Common myeloid progenitor, CD34-positive (primary cell): ENCODE measurements around the gene BNC1.

ENCODE experiments used
- CTCF ChIA-PET: fragments of 350-600 bp; sonication (Branson Sonifier 250); formaldehyde crosslinking; loops from one replicate; lab custom pipeline; 2021; ENCODE audit warnings: antibody characterized with exemption; lab: Charles Lee
- POLR2A ChIA-PET: fragments of 350-600 bp; sonication (Branson Sonifier 250); formaldehyde crosslinking; loops from one replicate; lab custom pipeline; 2021; ENCODE audit warnings: antibody characterized with exemption; lab: Charles Lee
- DNase-seq, 3 donors: peaks; one replicate each; pipeline versions ENCODE4 v3.0.0 to v3.0.0-alpha.2; 2013
- H3K27ac ChIP-seq, 2 experiments: 1 replicate in 1 of 2; 2 replicates in 1 of 2; pipeline ENCODE4 v1.7.0; 2013; ENCODE audit warnings: inconsistent platforms in 2 of 2, low read length in 2 of 2, mild to moderate bottlenecking in 2 of 2, low read depth in 1 of 2, moderate library complexity in 1 of 2; ENCODE audit not compliant: severe bottlenecking in 2 of 2, insufficient read depth in 1 of 2, poor library complexity in 1 of 2
- H3K27me3 ChIP-seq, 5 experiments: replicated peaks in 2 of 5; 1 replicate in 3 of 5; 2 replicates in 2 of 5; pipeline versions ENCODE4 v1.6.1 to v1.7.0; 2013; ENCODE audit warnings: low read length in 4 of 5, mild to moderate bottlenecking in 2 of 5, moderate library complexity in 2 of 5, inconsistent platforms in 1 of 5; ENCODE audit not compliant: insufficient read depth in 5 of 5, control insufficient read depth in 4 of 5
- H3K36me3 ChIP-seq, 4 experiments: 1 replicate in 2 of 4; 2 replicates in 2 of 4; pipeline versions ENCODE4 v1.6.1 to v1.7.0; 2013; ENCODE audit warnings: low read length in 3 of 4, control low read depth in 1 of 4, mild to moderate bottlenecking in 1 of 4; ENCODE audit not compliant: control insufficient read depth in 4 of 4, insufficient read depth in 4 of 4
- H3K4me1 ChIP-seq, 4 experiments: 1 replicate in 3 of 4; 2 replicates in 1 of 4; pipeline versions ENCODE4 v1.6.1 to v1.7.1; 2013; ENCODE audit warnings: low read length in 3 of 4, mild to moderate bottlenecking in 3 of 4, control low read depth in 1 of 4, inconsistent platforms in 1 of 4, moderate library complexity in 1 of 4; ENCODE audit not compliant: control insufficient read depth in 4 of 4, insufficient read depth in 4 of 4; ENCODE audit errors: control extremely low read depth in 1 of 4
- H3K4me3 ChIP-seq, 7 experiments: 1 replicate in 4 of 7; 2 replicates in 3 of 7; pipeline versions ENCODE4 v1.5.1 to v1.7.0; 2013; ENCODE audit warnings: mild to moderate bottlenecking in 7 of 7, low read length in 6 of 7, moderate library complexity in 6 of 7, inconsistent platforms in 2 of 7, low read depth in 2 of 7, control low read depth in 1 of 7; ENCODE audit not compliant: insufficient read depth in 4 of 7, control insufficient read depth in 1 of 7; ENCODE audit errors: extremely low read depth in 1 of 7
- H3K9me3 ChIP-seq, 5 experiments: 1 replicate in 4 of 5; 2 replicates in 1 of 5; pipeline versions ENCODE4 v1.6.1 to v1.7.1; 2013; ENCODE audit warnings: low read length in 4 of 5, mild to moderate bottlenecking in 2 of 5, inconsistent platforms in 1 of 5, low read depth in 1 of 5, moderate library complexity in 1 of 5; ENCODE audit not compliant: control insufficient read depth in 4 of 5, insufficient read depth in 2 of 5; ENCODE audit errors: control extremely low read depth in 1 of 5
- WGBS: methylation state at CpG from one replicate; pipeline ENCODE4 v1.1.5; 2013; ENCODE audit not compliant: insufficient coverage; 5-methylcytosine and 5-hydroxymethylcytosine counted together

The BNC1 gene

GRCh38 chr15:83285284-83285978, 967 bp upstream of the BNC1 start:
- peaks cover 18 to 89% (median 59%) of the 10 kb centered on the region in 5 experiments for H3K27me3 ChIP-seq
- ChIA-PET POLR2A (no interaction called here), CTCF (no interaction called here)
- no peaks in the 10 kb centered on the region for H3K36me3 ChIP-seq
- WGBS: 38% methylated on average over 15 of the region's 19 CpGs
- no peak overlapping the region for H3K4me3 ChIP-seq
- no peaks in the 10 kb centered on the region for H3K9me3 ChIP-seq
- H3K4me1 ChIP-seq: peaks cover 0 to 15% (median 12%) of the 10 kb centered on the region in 4 experiments
- no peak for DNase-seq
- no peak overlapping the region for H3K27ac ChIP-seq

GRCh38 chr15:83283813-83284558, 478 bp downstream of the BNC1 start:
- no peak overlapping the region for H3K27ac ChIP-seq
- H3K4me1 ChIP-seq: peaks cover 0 to 15% (median 12%) of the 10 kb centered on the region in 4 experiments
- POLR2A ChIA-PET: no interaction called here
- no peaks in the 10 kb centered on the region for H3K36me3 ChIP-seq
- H3K27me3 ChIP-seq: peaks cover 22 to 94% (median 59%) of the 10 kb centered on the region in 5 experiments
- CTCF ChIA-PET: no interaction called here
- WGBS: 4% methylated on average over 79 of the region's 80 CpGs
- peak overlapping the region in 3 of 7 experiments; percentile 7 to 50 (median 44) for H3K4me3 ChIP-seq
- no peaks in the 10 kb centered on the region for H3K9me3 ChIP-seq
- DNase-seq: peak in 1 of 3 donors; percentile 32

GRCh38 chr15:83283138-83283812, 1.2 kb downstream of the BNC1 start:
- peak in 2 of 3 donors; percentile 42 to 45 for DNase-seq
- ChIA-PET POLR2A (no interaction called here), CTCF (no interaction called here)
- Histone ChIP-seq H3K9me3 (no peaks in the 10 kb centered on the region), H3K4me3 (peak overlapping the region in 3 of 7 experiments; percentile 19 to 50 (median 44)), H3K4me1 (peaks cover 0 to 15% (median 12%) of the 10 kb centered on the region in 4 experiments), H3K27me3 (peaks cover 26 to 91% (median 61%) of the 10 kb centered on the region in 5 experiments), H3K27ac (no peak overlapping the region), H3K36me3 (no peaks in the 10 kb centered on the region)
- WGBS: 3% methylated on average over 57 of the region's 70 CpGs

- Histone ChIP-seq H3K27me3 (peaks cover 28 to 92% (median 59%) of the 10 kb centered on the region in 5 experiments), H3K9me3 (no peaks in the 10 kb centered on the region), H3K4me1 (peaks cover 0 to 15% (median 12%) of the 10 kb centered on the region in 4 experiments), H3K4me3 (peak overlapping the region in 1 of 7 experiments; percentile 19), H3K27ac (no peak overlapping the region), H3K36me3 (no peaks in the 10 kb centered on the region)
- DNase-seq: no peak
- ChIA-PET POLR2A (no interaction called here), CTCF (no interaction called here)
- WGBS: no CpG with 5 or more reads among the region's 10 CpGs
Observed at GRCh38 chr15:83282776-83283137, 1.7 kb downstream of the BNC1 start.

- no CpG with 5 or more reads among the region's 5 CpGs for WGBS
- Histone ChIP-seq H3K27me3 (peaks cover 27 to 92% (median 53%) of the 10 kb centered on the region in 5 experiments), H3K27ac (no peak overlapping the region), H3K36me3 (no peaks in the 10 kb centered on the region), H3K9me3 (no peaks in the 10 kb centered on the region), H3K4me1 (peaks cover 0 to 15% (median 12%) of the 10 kb centered on the region in 4 experiments), H3K4me3 (no peak overlapping the region)
- no peak for DNase-seq
- ChIA-PET CTCF (no interaction called here), POLR2A (no interaction called here)
Observed at GRCh38 chr15:83282141-83282540, 2.3 kb downstream of the BNC1 start.

- no peaks in the 10 kb centered on the region for H3K36me3 ChIP-seq
- POLR2A ChIA-PET: interaction anchor here (0.6 kb wide), 1 partner anchor 336 kb away, joined by 3 read pairs; no protein-coding TSS in a partner anchor
- peaks cover 21 to 74% (median 30%) of the 10 kb centered on the region in 5 experiments for H3K27me3 ChIP-seq
- CTCF ChIA-PET: interaction anchor here (1.1 kb wide), 1 partner anchor 14 kb away, joined by 3 read pairs; no protein-coding TSS in a partner anchor
- peaks cover 0 to 5% (median 3%) of the 10 kb centered on the region in 4 experiments for H3K4me1 ChIP-seq
- H3K4me3 ChIP-seq: no peak overlapping the region
- H3K9me3 ChIP-seq: no peaks in the 10 kb centered on the region
- no peak overlapping the region for H3K27ac ChIP-seq
- peak in 1 of 3 donors; percentile 13 for DNase-seq
Observed at GRCh38 chr15:83278191-83278590, 6.3 kb downstream of the BNC1 start.
